ENCODE measurements around the gene SIN3B.

DNA sequence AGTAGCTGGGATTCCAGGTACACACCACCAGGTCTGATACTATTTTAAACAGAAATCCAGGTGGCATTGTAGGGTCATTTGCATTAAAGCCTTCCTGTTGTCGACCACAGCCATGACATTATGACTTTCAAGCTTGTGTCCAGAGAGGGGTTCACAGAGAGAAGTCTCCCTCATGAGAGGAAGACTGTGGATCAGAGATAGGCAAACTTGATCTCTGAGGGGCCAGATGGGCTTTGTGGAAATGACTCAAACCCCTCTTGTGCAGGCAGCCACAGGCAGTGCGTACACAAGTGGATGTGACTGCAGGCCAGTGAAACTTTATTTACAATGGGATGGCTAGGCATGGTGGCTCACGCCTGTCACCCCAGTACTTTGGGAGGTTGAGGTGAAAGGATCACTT is 31.8 kb downstream of the SIN3B start:
- no peak for TF ChIP-seq MXI1 (conservative IDR thresholded peaks at IDR 0.05; ENCODE audit: poor library complexity, severe bottlenecking)
- TF ChIP-seq, protein P1, sequence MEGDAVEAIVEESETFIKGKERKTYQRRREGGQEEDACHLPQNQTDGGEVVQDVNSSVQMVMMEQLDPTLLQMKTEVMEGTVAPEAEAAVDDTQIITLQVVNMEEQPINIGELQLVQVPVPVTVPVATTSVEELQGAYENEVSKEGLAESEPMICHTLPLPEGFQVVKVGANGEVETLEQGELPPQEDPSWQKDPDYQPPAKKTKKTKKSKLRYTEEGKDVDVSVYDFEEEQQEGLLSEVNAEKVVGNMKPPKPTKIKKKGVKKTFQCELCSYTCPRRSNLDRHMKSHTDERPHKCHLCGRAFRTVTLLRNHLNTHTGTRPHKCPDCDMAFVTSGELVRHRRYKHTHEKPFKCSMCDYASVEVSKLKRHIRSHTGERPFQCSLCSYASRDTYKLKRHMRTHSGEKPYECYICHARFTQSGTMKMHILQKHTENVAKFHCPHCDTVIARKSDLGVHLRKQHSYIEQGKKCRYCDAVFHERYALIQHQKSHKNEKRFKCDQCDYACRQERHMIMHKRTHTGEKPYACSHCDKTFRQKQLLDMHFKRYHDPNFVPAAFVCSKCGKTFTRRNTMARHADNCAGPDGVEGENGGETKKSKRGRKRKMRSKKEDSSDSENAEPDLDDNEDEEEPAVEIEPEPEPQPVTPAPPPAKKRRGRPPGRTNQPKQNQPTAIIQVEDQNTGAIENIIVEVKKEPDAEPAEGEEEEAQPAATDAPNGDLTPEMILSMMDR (IDR thresholded peaks at IDR 0.05; ENCODE audit: poor library complexity, severe bottlenecking) = no peak
- TF ChIP-seq, protein P2, sequence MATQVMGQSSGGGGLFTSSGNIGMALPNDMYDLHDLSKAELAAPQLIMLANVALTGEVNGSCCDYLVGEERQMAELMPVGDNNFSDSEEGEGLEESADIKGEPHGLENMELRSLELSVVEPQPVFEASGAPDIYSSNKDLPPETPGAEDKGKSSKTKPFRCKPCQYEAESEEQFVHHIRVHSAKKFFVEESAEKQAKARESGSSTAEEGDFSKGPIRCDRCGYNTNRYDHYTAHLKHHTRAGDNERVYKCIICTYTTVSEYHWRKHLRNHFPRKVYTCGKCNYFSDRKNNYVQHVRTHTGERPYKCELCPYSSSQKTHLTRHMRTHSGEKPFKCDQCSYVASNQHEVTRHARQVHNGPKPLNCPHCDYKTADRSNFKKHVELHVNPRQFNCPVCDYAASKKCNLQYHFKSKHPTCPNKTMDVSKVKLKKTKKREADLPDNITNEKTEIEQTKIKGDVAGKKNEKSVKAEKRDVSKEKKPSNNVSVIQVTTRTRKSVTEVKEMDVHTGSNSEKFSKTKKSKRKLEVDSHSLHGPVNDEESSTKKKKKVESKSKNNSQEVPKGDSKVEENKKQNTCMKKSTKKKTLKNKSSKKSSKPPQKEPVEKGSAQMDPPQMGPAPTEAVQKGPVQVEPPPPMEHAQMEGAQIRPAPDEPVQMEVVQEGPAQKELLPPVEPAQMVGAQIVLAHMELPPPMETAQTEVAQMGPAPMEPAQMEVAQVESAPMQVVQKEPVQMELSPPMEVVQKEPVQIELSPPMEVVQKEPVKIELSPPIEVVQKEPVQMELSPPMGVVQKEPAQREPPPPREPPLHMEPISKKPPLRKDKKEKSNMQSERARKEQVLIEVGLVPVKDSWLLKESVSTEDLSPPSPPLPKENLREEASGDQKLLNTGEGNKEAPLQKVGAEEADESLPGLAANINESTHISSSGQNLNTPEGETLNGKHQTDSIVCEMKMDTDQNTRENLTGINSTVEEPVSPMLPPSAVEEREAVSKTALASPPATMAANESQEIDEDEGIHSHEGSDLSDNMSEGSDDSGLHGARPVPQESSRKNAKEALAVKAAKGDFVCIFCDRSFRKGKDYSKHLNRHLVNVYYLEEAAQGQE (IDR thresholded peaks at IDR 0.05; ENCODE audit: borderline replicate concordance) = no peak
- no peak for TF ChIP-seq EP300 (conservative IDR thresholded peaks at IDR 0.05; ENCODE audit: poor library complexity, severe bottlenecking)
- TF ChIP-seq EZH2 (IDR thresholded peaks at IDR 0.05; ENCODE audit: borderline replicate concordance, insufficient read depth, low read length, poor library complexity, severe bottlenecking) = no peak
- no peak for TF ChIP-seq POLR2AphosphoS5 (IDR thresholded peaks at IDR 0.05)
- no peak for TF ChIP-seq SMC3 (conservative IDR thresholded peaks at IDR 0.05; ENCODE audit: poor library complexity)
- no peak for TF ChIP-seq RAD21 (conservative IDR thresholded peaks at IDR 0.05)
